ENCODE data around the gene SMIM27. TPM values are rescaled to one million over a fixed set of nuclear protein-coding genes. Genes with fewer than 3 reads are reported as not detected.

The SMIM27 gene
- total and polyA plus RNA-seq, 9 of the 15 experiments (the other 6 are each of a cell fraction or from before 2014, with no cell fraction given) = 2.9 to 16.1 (median 7.9) TPM

- TF ChIP-seq CTCF (IDR thresholded peaks at IDR 0.05 in 2 of 3, conservative IDR thresholded peaks at IDR 0.05 in 1 of 3; ENCODE audit: insufficient read depth in 2 of 3, low read depth in 1 of 3, low read length in 3 of 3) (peak; percentile 71 to 84 (median 75)), NFRKB (IDR thresholded peaks at IDR 0.05; ENCODE audit: low read depth) (no peak), THRAP3 (IDR thresholded peaks at IDR 0.05; ENCODE audit: borderline replicate concordance) (no peak), LEF1 (IDR thresholded peaks at IDR 0.05) (no peak), SMARCE1 (IDR thresholded peaks at IDR 0.05) (no peak), GATAD2A (IDR thresholded peaks at IDR 0.05) (no peak), HOMEZ (CRISPR knock-in tag; IDR thresholded peaks at IDR 0.05) (no peak), RBM25 (IDR thresholded peaks at IDR 0.05; ENCODE audit: low read depth, low read length, severe bottlenecking) (no peak), TAF9B (IDR thresholded peaks at IDR 0.05; ENCODE audit: partially characterized antibody) (no peak), ZNF584 (CRISPR knock-in tag; IDR thresholded peaks at IDR 0.05; ENCODE audit: low read depth) (no peak), ZNF592 (IDR thresholded peaks at IDR 0.05) (no peak), DEAF1 (CRISPR knock-in tag; IDR thresholded peaks at IDR 0.05) (0 out of 2 replicates have a peak, but pooled peaks have one; percentile 36), MAZ (CRISPR knock-in tag; conservative IDR thresholded peaks at IDR 0.05 in 1 of 2, IDR thresholded peaks at IDR 0.05 in 1 of 2) (no peak), POLR3G (IDR thresholded peaks at IDR 0.05; ENCODE audit: extremely low read depth, insufficient read length, insufficient replicate concordance) (no peak), TEAD4 (IDR thresholded peaks at IDR 0.05; ENCODE audit: low read length) (no peak), TEAD4 (CRISPR knock-in tag; IDR thresholded peaks at IDR 0.05; ENCODE audit: borderline replicate concordance) (no peak), SMARCA4 (IDR thresholded peaks at IDR 0.05) (no peak), MEIS2 (IDR thresholded peaks at IDR 0.05; ENCODE audit: partially characterized antibody) (peak; percentile 41), ATF7 (IDR thresholded peaks at IDR 0.05) (no peak), CGGBP1 (CRISPR knock-in tag; IDR thresholded peaks at IDR 0.05) (no peak)
These were observed 27.7 kb downstream of the SMIM27 start (continued) for GRCh38 chr9:32579706-32580331.
